ENCODE data around the gene DBNL.
A peak's percentile ranks its signal among the peaks of the same experiment; 100 is the strongest.

DBNL gene

GRCh38 chr7:44043902-44044301 lies 600 bp upstream of the DBNL start:
- DNase-seq: no peak

GRCh38 chr7:44045226-44046014 lies 918 bp downstream of the DBNL start:
- peak; percentile 18 for DNase-seq

GRCh38 chr7:44046321-44047061 lies 2.0 kb downstream of the DBNL start:
- peak; percentile 53 for DNase-seq

- DNase-seq: no peak
These were observed 3.7 kb downstream of the DBNL start for GRCh38 chr7:44048031-44048795.

- no peak for DNase-seq
These were observed 5.8 kb downstream of the DBNL start for GRCh38 chr7:44050121-44050914.

GRCh38 chr7:44050915-44051560 lies 6.5 kb downstream of the DBNL start:
- DNase-seq: no peak

- no peak for DNase-seq
These were observed 7.2 kb downstream of the DBNL start for GRCh38 chr7:44051611-44052220.

GRCh38 chr7:44052771-44053365 lies 8.4 kb downstream of the DBNL start:
- no peak for DNase-seq

- no peak for DNase-seq
These were observed 12.2 kb downstream of the DBNL start for GRCh38 chr7:44056681-44057080.

- no peak for DNase-seq
These were observed 12.8 kb downstream of the DBNL start for GRCh38 chr7:44057181-44057848.

GRCh38 chr7:44057849-44058758 lies 13.6 kb downstream of the DBNL start:
- DNase-seq: no peak

- no peak for DNase-seq
These were observed 14.3 kb downstream of the DBNL start for GRCh38 chr7:44058759-44059218.

GRCh38 chr7:44059219-44060090 lies 15.0 kb downstream of the DBNL start:
- DNase-seq: no peak

- DNase-seq: no peak
These were observed 15.8 kb downstream of the DBNL start for GRCh38 chr7:44060091-44060947.

- no peak for DNase-seq
These were observed 16.6 kb downstream of the DBNL start for GRCh38 chr7:44060948-44061644.

GRCh38 chr7:44061645-44062179 lies 17.2 kb downstream of the DBNL start:
- no peak for DNase-seq
